Dedifferentiated amniotic fluid mesenchymal stem cell (primary cell): Measurements from ENCODE around the gene CEND1.
"Not testable (repeated sequence)": the region's sequence is repeated elsewhere in the genome, so short reads cannot be mapped to it uniquely, and the experiment has no call there.

Source experiments
- DNase-seq: peaks from one replicate; pipeline ENCODE4 v3.0.0-alpha.2; 2016; ENCODE audit errors: extremely low spot score

CEND1 gene

DNA sequence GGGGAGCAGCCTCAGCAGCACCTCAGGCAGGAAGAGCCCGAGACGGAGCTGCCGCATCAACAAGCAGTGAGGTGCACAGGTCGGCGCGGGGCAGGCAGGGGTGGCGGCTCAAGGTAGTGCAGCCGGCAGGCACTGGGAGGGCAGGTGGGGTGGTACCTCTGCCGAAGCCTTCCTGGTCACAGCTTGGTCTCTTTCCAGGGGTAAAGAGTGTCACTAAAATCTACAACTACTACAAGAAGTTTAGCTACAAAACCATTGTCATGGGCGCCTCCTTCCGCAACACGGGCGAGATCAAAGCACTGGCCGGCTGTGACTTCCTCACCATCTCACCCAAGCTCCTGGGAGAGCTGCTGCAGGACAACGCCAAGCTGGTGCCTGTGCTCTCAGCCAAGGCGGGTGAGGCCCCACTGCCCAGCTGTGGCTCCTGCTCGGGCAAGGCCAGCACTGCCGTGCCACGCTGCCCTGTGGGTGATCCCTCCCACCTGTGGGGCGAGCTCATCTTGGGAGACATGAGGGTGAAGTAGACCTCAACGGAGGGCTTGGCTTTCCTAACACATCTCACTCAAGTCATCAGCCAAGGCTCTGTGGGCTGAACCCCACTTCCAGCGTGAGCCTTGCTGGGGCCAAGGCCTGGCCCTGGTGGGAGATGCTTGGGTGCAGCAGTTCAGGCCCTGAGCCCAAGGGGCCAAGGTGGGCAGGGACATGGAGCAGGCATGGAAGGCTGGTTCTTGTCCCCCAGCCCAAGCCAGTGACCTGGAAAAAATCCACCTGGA is 26.2 kb downstream of the CEND1 start:
- DNase-seq, result no peak

DNA sequence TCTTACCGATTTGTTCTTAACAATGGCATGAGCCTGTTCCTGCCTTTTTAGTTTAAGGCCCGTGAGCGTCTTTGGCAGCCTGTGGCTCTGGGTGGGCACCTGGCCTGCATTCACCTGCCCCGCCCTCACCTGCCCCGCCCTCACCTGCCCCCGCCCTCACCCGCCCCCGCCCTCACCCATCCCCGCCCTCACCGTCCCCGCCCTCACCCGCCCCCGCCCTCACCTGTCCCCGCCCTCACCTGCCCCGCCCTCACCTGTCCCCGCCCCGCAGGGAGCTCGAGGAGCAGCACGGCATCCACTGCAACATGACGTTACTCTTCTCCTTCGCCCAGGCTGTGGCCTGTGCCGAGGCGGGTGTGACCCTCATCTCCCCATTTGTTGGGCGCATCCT is 26.8 kb downstream of the CEND1 start:
- DNase-seq, result no peak

GRCh38 chr11:762421-763072 is 27.3 kb downstream of the CEND1 start:
- DNase-seq, result peak; percentile 34

DNA sequence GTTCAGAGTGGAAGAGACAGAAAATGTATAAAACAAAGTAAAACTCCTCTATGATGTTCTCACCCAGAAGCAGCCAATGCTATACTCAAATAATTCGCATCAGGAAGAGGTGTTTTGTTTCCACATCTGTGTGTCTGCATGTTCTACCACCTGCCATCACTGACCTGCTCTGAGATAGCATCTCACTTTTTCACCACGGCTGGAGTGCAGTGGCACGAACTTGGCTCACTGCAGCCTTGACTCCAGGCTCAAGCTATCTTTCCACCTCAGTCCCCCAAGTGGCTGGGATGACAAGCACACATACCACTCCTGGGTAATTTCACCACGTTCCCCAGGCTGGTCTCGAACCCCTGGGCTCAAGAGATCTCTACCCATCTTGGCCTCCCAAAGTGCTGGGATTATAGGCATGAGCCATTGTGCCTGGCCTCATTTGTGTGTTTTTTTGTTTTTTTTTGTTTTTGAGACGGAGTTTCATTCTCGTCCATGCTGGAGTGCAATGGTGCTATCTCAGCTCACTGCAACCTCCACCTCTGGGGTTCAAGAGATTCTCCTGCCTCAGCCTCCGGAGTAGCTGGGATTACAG is 28.3 kb downstream of the CEND1 start:
- DNase-seq, result no peak

GRCh38 chr11:760236-760635 is 29.7 kb downstream of the CEND1 start:
- no peak for DNase-seq

DNA sequence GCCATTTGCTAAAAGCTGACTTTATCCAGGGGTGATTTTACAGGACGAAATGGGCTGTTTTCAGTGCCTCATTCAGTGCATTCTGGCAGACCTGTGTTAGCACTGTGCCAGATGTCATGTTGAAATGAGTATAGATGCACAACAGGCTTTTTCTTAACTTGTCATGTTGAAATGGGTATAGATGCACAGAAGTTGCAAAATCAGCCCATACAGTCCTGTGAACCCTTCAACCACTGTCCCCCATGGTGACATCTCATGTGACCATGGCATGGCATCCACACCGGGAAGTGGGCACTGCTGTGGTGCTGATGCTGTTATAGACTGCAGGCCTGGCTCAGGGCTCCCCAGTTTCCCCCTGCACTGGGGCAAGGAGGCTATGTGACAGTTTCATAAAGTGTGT is 40.2 kb downstream of the CEND1 start:
- no peak for DNase-seq

GRCh38 chr11:748007-748359 is 41.9 kb downstream of the CEND1 start:
- DNase-seq, result no peak

- peak; percentile 84 for DNase-seq
Measured at GRCh38 chr11:747158-748006, 42.5 kb downstream of the CEND1 start, which contains the start of gene TALDO1. Gene TALDO1 (plus strand): TSS chr11:747464. CDS start chr11:747482, 18 bp downstream.

- DNase-seq, result no peak
Measured at GRCh38 chr11:746289-747157, 43.4 kb downstream of the CEND1 start.

- no peak for DNase-seq
Measured at GRCh38 chr11:745428-745827, 44.5 kb downstream of the CEND1 start.

DNA sequence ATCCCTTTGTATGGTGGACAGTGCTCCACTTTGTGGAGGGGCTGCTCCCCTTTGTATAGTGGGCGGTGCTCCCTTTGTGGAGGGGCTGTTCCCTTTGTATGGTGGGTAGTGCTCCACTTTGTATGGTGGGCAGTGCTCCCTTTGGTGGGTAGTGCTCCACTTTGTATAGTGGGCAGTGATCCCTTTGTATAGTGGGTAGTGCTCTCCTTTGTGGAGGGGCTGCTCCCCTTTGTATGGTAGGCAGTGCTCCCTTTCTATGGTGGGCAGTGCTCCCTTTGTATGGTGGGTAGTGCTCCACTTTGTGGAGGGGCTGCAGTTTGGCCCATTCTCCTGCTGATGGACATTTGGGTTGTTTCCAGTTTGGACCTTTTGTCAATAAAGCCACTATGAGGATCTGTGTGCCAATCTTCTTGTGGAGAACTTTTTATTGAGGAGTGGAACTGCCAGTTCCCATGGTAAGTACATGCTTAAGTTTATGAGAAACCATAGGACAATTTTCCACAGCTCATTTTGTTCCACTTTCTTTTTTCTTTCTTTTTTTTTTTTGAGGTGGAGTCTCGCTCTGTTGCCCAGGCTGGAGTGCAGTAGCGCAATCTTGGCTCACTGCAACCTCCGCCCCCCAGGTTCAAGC is 47.2 kb downstream of the CEND1 start:
- no peak for DNase-seq

- no peak for DNase-seq
Measured at GRCh38 chr11:742156-742546, 47.7 kb downstream of the CEND1 start.

- DNase-seq, result not testable (repeated sequence)
Measured at GRCh38 chr11:737899-738298, 52.0 kb downstream of the CEND1 start.

GRCh38 chr11:737366-737765 is 52.5 kb downstream of the CEND1 start:
- DNase-seq, result no peak
